ENCODE data around the gene HLA-DQB1.
"Not testable (repeated sequence)": the region's sequence is repeated elsewhere in the genome, so short reads cannot be mapped to it uniquely, and the experiment has no call there.

HLA-DQB1 gene

GRCh38 chr6:32664354-32664753, 2.1 kb downstream of the HLA-DQB1 start:
- DNase-seq (ENCODE audit: extremely low read depth in 1 of 2, low read depth in 1 of 2) = no peak

- DNase-seq (ENCODE audit: extremely low read depth in 1 of 2, low read depth in 1 of 2) = no peak
Measured at GRCh38 chr6:32662836-32663235, 3.6 kb downstream of the HLA-DQB1 start.

GRCh38 chr6:32662099-32662498, 4.4 kb downstream of the HLA-DQB1 start:
- DNase-seq (ENCODE audit: extremely low read depth in 1 of 2, low read depth in 1 of 2) = no peak

- no peak for DNase-seq (ENCODE audit: extremely low read depth in 1 of 2, low read depth in 1 of 2)
Measured at GRCh38 chr6:32659856-32660595, 6.4 kb downstream of the HLA-DQB1 start.

- no peak for DNase-seq (ENCODE audit: extremely low read depth in 1 of 2, low read depth in 1 of 2)
Measured at GRCh38 chr6:32658268-32658897, 8.1 kb downstream of the HLA-DQB1 start.

GRCh38 chr6:32657819-32658218, 8.6 kb downstream of the HLA-DQB1 start:
- not testable (repeated sequence) for DNase-seq (ENCODE audit: extremely low read depth in 1 of 2, low read depth in 1 of 2)

GRCh38 chr6:32657329-32657728, 9.1 kb downstream of the HLA-DQB1 start:
- DNase-seq (ENCODE audit: extremely low read depth in 1 of 2, low read depth in 1 of 2) = not testable (repeated sequence)

GRCh38 chr6:32655203-32655710, 11.2 kb downstream of the HLA-DQB1 start:
- DNase-seq (ENCODE audit: extremely low read depth in 1 of 2, low read depth in 1 of 2) = no peak

GRCh38 chr6:32645047-32645703, 21.3 kb downstream of the HLA-DQB1 start:
- no peak for DNase-seq (ENCODE audit: extremely low read depth in 1 of 2, low read depth in 1 of 2)

- DNase-seq (ENCODE audit: extremely low read depth in 1 of 2, low read depth in 1 of 2) = no peak
Measured at GRCh38 chr6:32643904-32644303, 22.6 kb downstream of the HLA-DQB1 start.

- DNase-seq (ENCODE audit: extremely low read depth in 1 of 2, low read depth in 1 of 2) = no peak
Measured at GRCh38 chr6:32642720-32643106, 23.7 kb downstream of the HLA-DQB1 start.

- not testable (repeated sequence) for DNase-seq (ENCODE audit: extremely low read depth in 1 of 2, low read depth in 1 of 2)
Measured at GRCh38 chr6:32641785-32642719, 24.4 kb downstream of the HLA-DQB1 start.

- no peak for DNase-seq (ENCODE audit: extremely low read depth in 1 of 2, low read depth in 1 of 2)
Measured at GRCh38 chr6:32641122-32641521, 25.3 kb downstream of the HLA-DQB1 start.

GRCh38 chr6:32639440-32640394, 26.7 kb downstream of the HLA-DQB1 start:
- DNase-seq (ENCODE audit: extremely low read depth in 1 of 2, low read depth in 1 of 2) = no peak

- no peak for DNase-seq (ENCODE audit: extremely low read depth in 1 of 2, low read depth in 1 of 2)
Measured at GRCh38 chr6:32638532-32639219, 27.8 kb downstream of the HLA-DQB1 start.

- no peak for DNase-seq (ENCODE audit: extremely low read depth in 1 of 2, low read depth in 1 of 2)
Measured at GRCh38 chr6:32637883-32638282, 28.6 kb downstream of the HLA-DQB1 start.

GRCh38 chr6:32637219-32637880, 29.1 kb downstream of the HLA-DQB1 start, which contains the start of gene HLA-DQA1:
Gene HLA-DQA1 (plus strand): TSS chr6:32637406. CDS start chr6:32637459, 53 bp downstream.
- no peak for DNase-seq (ENCODE audit: extremely low read depth in 1 of 2, low read depth in 1 of 2)

GRCh38 chr6:32635526-32636123, 30.8 kb downstream of the HLA-DQB1 start:
- no peak for DNase-seq (ENCODE audit: extremely low read depth in 1 of 2, low read depth in 1 of 2)
